GM18951 (cell line): Measurements from ENCODE around the gene KCNA5.

Experiments used
- POLR2A ChIP-seq: IDR thresholded peaks from 4 replicates; pipeline ENCODE4 v1.6.1; 2011; ENCODE audit warnings: mild to moderate bottlenecking; ENCODE audit not compliant: insufficient read length, insufficient read depth; ENCODE audit errors: extremely low read depth
- in situ Hi-C: fragments of 300-500 bp; cut with MboI; formaldehyde crosslinking; loops from one replicate; pipeline ENCODE4 v1.12.0; 2022; ENCODE audit warnings: low sequenced_read_pairs, mixed read lengths, inconsistent platforms; ENCODE audit not compliant: unreplicated experiment

The KCNA5 gene

DNA sequence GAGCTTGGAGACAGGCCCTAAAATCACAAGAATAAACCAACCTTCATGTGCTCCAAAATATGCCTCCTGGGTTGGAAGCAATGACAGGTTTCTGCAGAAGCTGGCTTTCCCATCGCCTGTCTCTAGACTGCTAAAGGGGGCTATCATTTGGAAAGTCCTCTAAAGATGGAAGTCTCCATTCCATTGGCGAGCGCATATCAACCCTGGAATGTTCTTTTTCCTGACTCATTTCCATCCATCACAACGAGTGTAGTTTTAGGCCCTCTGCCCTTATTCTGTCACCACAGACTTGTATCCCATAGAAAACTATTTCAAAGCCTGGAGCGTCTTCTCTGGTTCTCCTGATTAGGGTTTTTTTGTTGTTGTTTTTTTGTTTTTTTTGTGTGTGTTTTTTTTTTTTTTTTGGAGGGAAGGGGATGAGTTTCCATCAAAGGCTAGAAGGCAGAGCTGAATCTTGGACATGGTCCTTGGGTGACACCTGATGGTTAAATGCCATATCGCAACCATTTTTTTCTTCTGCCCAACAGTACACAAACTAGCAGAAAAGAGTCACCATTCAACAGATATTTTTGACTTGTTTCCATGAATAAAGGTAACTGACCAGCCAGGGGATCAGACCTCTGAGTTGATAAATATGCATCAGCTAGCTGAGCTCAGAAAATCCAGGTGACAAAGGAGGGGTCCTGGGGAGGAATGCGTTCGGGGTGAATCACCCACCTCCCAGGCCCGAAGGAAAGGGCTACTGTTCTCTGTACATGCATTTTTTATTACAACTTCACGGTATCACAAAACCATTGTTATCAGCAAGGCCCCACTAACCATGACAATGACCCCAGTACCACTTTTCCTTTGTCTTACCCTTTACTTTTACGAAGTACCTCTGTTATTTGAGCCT lies 40.5 kb downstream of the KCNA5 start:
- in situ Hi-C loops = loop anchor here (10.0 kb wide), 1 partner anchor 229 kb away; no protein-coding TSS in a partner anchor
- TF ChIP-seq POLR2A = no peak

DNA sequence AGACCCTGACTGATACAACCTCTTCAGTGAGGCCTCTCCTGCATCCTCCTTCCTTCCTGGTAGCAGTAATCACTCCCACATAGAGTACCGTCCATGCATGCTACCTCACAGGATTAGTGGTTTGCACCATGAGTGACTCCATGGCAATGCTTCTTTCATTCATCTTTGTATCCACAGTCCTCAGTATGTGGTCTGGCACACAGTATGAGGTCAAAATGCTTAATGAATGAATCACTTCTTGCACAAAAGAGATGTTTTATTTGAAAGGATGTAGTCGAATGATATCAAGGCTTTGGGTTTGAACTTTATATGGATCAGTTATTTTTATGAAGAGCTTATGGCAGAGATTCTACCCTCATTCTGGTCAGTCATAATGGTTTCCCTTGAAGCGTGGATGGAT lies 42.2 kb downstream of the KCNA5 start:
- no peak for TF ChIP-seq POLR2A
- in situ Hi-C loops = loop anchor here (5.0 to 10.0 kb wide), 2 partner anchors 64 to 231 kb away; no protein-coding TSS in a partner anchor

DNA sequence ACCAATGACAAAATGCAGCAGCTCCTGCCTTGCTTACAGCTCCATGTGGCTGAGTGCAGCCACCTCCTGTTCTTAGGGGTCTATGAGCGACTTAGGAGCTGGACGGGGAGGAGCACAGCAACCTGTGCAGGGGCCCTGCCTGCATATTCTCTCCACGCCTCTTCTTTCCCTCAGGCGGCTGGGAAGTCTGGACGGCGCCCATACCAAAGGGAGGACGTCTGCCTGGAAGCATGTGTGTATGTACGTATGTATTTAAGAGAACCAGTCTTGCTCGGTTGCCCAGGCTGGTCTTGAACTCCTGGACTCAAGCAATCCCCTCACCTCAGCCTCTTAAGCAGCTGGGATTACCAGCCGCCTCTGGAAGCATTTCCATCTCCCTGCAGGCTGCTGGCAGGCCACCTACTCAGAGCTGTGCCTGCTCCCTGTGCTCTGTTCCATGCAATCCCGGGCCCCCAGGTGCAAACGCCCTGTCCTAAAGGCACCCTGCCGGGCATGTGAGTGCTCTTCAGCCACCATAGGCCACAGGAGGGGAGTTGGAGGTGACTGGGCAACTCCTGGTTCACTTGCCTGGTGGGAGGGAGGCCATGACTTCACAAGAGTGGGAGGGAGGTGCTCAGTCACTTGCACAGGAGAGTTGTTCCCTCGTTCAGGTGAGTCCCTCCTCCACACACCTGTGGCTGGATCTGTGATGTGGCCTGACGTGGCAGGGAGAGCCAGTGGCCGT lies 44.3 kb downstream of the KCNA5 start:
- no peak for TF ChIP-seq POLR2A
- in situ Hi-C loops = loop anchor here (5.0 to 10.0 kb wide), 2 partner anchors 66 to 233 kb away; no protein-coding TSS in a partner anchor

GRCh38 chr12:5088586-5089264 lies 45.0 kb downstream of the KCNA5 start:
- in situ Hi-C loops = loop anchor here (5.0 to 10.0 kb wide), 2 partner anchors 66 to 234 kb away; no protein-coding TSS in a partner anchor
- TF ChIP-seq POLR2A = no peak

GRCh38 chr12:5094551-5094950 lies 50.9 kb downstream of the KCNA5 start:
- in situ Hi-C loops = no loop called here
- no peak for TF ChIP-seq POLR2A

DNA sequence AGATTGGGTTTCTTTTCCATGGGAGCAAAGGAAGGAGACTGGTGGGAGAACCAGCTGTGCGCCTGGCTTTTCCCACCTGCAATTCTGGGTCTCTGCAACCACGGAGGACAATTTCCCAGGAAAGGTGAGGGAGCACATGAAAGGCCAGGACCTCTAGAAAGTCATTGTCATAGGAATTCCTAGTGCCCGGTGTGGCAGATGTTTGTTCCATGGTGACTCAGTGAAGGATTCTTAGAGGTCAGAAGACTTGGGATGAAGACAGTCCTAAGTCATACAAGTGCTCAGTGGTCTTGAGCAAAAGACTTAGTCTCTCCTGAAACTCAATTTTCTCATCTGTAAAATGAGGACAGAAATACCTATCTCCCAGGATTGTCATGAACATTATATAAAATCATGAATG lies 51.3 kb downstream of the KCNA5 start:
- in situ Hi-C loops = no loop called here
- no peak for TF ChIP-seq POLR2A
